CD4-positive, alpha-beta T cell treated with Interleukin-21 for 1 hour (primary cell): ENCODE data around the gene ACLY.
"Not testable (repeated sequence)": the region's sequence is repeated elsewhere in the genome, so short reads cannot be mapped to it uniquely, and the experiment has no call there.

Experiments used
- DNase-seq: peaks from one replicate; pipeline ENCODE4 v3.0.0-alpha.2; 2020

The ACLY gene

GRCh38 chr17:41869426-41869825 is 49.3 kb downstream of the ACLY start:
- no peak for DNase-seq

GRCh38 chr17:41868568-41868967 is 50.2 kb downstream of the ACLY start:
- DNase-seq: no peak

DNA sequence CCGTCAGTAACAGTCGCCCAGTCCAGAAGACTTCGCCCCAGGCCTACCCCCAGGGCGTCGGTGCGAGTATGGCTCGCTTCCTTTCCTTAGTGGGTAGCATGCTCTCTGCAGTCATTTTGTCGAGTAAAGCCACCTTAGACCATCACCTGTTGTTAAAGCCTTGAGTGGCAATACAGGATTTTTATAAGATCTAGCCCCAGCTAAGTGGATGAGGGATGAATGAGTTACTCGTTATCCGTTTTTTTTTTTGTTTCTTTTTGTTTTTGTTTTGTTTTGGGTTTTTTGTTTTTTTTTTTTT is 53.2 kb downstream of the ACLY start:
- DNase-seq: no peak

- DNase-seq: peak; percentile 88
Observed at GRCh38 chr17:41864836-41865595, 53.7 kb downstream of the ACLY start, which contains the start of gene KLHL11. Gene KLHL11 (minus strand): TSS chr17:41865423. CDS start chr17:41865370, 53 bp downstream.

DNA sequence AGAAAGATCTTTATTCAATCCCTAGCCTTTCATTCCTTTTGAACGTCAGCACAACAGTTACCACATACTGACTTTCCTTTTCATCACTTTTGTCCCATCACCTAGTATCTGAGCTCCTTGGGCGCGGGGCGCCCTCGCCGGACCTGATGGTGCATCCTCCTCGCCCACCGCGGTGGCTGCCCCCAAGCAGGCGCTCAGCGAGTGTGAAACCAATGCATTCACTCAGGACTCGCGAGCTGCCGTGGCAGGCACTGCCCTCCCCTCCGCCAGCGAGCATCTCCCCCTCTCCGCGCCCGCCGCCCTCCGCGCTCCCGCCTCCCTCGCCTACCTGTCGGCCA is 54.3 kb downstream of the ACLY start:
- no peak for DNase-seq

DNA sequence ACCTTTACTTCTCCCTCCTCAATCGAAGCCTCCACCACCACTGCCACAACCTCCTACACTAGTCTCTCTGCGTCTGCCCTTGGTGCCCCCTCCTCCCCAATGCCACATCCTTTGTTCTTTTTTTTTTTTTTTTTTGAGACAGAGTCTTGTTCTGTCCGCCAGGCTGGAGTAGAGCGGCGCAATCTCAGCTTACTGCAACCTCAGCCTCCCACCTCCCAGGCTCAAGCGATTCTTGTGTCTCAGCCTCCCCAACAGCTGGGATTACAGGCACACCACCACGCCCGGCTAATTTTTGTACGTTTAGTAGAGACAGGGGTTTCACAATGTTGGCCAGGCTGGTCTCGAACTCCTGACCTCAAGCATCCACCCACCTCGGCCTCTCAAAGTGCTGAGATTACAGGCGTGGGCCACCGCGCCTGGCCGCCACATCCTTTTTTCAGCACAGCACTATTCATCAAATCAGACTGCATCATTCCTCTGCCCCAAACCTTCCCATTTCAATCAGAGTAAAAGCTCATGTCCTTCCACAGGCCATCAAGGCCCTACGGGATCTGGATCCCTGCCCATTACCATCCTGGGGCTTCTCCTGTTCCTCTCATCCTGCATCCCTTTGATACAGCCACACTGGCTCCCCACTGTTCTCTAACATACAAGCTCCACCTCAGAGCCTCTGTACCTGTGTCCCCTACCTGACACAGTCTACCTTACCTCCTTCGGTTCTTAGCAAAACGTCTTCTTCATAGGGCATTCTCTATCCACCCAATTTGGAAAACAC is 55.5 kb downstream of the ACLY start:
- DNase-seq: peak; percentile 22

GRCh38 chr17:41860254-41860931 is 58.4 kb downstream of the ACLY start:
- DNase-seq: no peak

DNA sequence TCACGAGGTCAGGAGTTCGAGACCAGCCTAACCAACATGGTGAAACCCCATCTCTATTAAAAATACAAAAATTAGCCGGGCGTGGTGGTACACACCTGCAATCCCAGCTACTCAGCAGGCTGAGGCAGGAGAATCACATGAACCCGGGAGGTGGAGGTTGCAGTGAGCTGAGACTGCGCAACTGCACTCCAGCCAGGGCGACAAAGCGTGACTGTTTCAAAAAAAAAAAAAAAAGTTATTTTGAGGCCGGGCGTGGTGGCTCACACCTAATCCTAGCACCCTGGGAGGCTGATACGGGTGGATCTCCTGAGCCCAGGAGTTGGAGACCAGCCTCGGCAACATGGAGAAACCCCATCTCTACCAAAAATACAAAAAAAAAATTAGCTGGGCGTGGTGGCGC is 67.4 kb downstream of the ACLY start:
- not testable (repeated sequence) for DNase-seq

DNA sequence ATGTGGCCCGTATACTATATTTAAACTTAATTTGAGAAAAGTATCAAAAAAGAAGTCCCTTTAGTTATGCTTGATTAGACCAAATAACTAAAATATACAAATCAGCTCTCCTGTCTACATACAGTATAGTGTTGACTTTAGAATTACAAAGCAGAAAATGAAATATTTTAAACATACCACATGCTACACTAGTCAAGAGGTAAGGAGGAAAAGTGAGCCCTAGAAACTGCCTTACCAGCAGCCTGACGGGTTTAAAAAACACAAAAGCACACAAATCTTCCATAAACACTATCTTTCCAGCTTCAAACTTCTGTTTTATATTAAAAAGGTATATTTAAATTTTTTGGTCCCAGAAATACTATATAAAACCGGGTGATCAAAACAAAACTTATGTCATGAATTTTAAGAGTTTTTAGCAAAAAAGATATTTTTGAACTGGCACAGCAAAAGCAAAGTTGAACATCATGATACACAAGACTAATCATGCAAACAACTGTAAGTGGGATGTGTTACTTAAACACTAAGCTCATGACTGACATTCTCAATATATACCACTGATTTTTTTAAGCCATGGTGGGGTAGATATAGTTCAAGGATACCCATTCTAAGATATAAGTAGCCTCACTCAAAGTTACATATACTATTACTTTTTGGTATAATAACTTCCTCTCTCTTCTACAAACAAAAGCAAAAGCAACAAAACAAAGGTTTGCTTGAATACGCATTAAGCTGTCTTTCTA is 69.3 kb downstream of the ACLY start:
- DNase-seq: no peak

DNA sequence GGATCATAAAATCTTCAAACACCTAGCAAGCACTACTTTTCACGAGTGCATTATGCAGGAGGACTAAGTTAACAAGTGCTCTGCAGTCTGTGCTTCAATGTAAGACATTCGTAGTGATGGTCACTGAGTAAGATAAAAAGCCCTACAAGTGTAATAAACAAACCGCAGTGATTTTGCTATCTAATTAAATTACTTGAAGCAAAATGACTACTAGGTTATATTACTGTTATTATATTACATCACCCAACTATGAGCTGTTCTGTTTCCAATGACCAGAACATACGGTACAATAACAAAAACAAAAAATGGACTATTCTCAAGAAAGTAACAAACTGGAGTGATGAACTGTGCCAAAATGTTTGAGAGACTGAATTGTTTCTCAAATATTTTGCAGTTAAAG is 70.0 kb downstream of the ACLY start:
- no peak for DNase-seq

DNA sequence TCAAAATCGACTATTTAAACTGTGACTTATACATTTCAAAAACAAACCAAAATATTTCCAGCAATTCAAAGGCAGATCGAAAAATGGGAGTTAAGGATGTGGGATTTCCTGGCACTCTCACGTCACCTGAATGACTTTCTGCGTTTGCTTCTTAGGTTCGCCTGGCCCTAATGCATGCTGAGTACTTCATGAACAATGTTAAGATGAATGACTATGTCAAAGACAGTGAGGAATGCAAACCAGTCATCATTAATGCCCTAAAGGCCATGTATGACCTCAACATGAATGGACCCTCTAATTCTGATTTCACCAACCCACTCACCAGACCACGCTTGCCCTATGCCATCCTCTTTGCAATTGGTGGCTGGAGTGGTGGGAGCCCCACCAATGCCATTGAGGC is 73.8 kb downstream of the ACLY start:
- no peak for DNase-seq

- DNase-seq: not testable (repeated sequence)
Observed at GRCh38 chr17:41840781-41841180, 78.0 kb downstream of the ACLY start.

DNA sequence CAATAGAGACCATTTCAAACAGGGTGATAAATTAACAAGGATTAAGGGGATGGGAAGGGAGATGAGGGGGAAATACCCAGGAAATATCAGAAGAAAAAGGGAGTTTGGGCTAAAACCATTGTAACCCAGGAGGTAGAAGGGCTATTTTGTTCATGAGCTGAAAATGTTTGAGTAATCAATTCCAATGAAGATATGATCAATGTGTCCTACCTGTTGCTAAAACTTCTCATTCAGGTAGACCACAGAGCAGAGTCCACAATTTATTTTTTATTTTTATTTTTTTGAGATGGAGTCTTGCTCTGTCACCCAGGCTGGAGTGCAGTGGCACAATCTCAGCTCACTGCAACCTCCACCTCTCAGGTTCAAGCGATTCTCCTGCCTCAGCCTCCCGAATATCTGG is 79.3 kb downstream of the ACLY start:
- not testable (repeated sequence) for DNase-seq

DNA sequence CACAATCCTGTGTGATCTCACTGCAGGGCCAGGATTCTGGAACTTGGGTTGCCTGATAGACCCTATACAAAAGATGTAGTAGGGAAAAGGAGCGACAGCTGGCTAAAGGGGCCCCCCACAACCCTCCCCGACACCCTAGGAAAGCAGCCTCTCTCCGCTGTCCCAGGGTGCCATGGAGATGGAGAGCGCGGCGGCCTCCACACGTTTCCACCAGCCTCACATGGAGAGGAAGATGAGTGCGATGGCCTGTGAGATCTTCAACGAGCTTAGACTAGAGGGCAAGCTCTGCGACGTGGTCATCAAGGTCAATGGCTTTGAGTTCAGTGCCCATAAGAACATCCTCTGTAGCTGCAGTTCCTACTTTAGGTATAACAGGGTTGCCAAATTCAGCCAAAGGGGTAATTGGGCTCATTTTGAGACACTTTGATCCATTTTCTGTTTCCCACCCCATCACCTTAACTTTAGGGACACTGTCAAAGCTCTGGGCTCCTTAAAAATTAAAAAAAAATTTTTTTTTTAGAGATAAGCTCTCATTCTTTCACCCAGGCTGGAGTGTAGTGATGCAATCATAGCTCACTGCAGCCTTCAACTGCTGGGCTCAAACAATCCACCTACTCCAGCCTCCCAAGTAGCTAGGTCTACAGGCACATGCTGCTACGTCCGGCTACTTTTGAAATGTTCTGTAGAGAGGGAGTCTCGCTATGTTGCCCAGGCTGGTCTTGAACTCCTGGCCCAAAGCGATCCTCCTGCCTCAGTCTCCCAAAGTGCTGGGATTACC is 80.8 kb downstream of the ACLY start, which contains the start of gene KLHL10:
TSS of gene KLHL10 (plus strand) at position 65 of the 778 bp plus-strand sequence. CDS start at position 173, 108 bp downstream.
- no peak for DNase-seq

DNA sequence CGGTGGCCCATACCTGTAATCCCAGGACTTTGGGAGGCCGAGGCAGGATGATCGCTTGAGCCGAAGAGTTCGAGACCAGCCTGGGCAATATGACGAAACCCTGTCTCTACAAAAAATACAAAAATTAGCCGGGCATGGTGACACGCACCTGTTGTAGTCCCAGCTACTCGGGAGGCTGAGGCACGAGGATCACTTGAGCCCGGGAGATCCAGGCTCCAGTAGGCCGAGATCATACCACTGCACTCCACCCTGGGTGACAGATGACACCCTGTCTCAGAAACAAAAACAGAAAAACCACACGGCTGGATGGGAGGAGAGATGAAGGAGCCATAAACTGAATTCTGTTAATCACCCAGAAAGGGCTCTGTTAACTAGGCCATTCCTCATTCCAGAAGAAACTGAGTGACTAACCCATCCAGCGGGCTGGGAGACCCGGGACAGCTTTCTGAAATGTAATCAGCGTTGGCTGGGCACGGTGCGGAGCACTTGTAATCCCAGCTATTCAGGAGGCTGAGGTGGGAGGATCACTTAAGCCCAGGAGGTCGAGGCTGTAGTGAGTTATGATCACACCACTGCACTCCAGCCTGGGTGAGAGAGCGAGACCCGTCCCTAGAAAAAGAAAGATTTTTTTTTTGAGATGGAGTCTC is 82.1 kb downstream of the ACLY start:
- no peak for DNase-seq

DNA sequence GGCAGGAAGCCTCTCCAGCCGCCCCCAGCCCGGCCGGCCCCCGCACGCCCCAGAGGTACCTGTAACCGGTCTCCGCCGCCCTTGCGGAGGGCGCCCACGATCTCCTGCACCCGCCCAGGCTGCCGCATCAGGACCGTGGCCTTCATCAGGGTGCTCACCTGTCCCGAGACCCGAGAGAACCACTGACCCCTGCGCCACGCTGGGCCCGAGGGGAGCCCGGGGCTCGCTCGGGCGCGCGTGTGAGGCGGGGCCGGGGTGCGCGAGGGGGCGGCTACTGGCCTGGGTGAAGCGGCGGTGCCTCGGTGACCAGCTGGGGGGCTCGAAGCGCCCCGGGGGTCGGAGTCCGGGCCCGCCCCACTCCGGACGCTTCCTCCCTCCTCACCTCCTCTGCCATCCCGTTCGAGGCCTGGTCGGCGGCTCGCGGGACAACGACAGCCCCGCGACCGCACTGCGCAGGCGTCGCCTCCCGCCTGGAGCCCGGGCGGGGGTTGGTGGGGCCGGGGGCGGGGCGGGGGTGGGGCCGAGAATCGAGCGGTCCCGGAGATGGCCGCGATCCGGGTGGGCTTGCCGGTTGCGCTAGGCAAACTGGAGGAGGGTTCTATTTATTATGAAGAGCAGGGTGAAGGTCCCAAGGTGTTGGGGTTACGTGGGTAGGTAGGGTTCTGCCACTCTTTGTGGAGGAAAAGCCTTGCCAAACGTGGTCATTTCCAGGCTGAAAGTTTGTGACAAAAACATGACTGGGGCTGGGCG is 82.8 kb downstream of the ACLY start, which contains the start of gene NT5C3B:
TSS of gene NT5C3B (minus strand) at position 433 of the 750 bp plus-strand sequence. CDS start at position 394, 39 bp downstream.
- peak; percentile 48 for DNase-seq

DNA sequence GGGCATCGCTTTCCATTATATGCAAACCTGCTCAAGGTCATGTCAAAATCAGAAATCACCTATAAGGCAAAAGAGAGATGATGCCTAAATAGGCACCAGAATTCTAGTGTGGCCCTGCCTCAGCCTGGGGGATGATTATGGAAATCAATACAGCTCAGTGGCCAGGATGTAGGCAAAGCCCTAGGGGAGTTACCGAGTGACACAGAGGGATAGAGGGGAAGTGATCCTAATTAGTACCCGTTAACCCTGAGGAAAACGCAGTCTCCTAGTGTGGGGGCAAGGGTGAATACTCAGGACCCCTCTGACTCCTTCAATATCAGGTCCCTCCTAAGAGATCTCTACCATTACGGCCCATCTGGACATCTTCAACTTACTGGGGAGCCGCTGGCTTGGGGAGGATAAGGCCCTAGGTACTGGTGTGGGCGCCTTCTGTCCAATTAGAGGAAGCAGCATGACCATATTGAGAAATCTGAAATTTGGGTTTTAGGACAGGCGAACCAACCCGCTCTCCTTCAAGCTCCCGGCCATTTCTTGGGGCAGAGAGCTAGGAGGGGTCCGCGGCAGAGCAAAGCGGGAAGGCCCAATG is 83.4 kb downstream of the ACLY start:
- DNase-seq: peak; percentile 1

GRCh38 chr17:41829961-41830360 is 88.8 kb downstream of the ACLY start:
- DNase-seq: not testable (repeated sequence)

DNA sequence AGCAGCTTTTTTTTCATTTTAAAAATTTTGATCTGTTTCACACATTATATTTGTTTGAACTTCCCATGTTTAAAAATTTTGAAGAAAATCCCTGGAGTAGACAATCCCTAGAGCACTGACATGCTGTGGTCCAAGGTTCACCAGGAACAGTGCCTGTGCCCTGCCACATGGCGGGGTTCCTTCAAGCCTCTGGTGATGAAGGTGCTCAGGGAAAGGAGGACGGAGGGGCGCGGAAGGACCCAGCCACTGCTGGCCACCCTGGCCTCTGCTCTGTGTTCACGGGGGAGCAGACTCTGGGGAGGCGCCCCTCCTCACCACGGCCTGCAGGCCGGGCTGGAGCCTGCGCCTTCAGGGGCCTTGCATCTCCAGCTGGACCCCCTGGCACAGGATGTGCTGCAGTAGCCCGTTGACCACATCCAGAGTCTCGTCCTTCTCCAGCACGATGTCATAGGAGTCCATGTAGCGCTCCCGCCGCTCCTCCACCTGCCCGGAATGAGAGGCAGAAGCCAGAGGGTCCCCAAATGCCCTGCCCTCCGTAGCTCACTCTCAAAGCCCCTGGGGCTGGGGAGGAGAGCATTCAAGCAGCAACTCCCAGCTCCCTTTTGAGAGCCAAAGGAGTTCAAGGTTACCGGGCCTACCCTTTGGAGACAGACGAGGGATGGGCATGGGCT is 93.4 kb downstream of the ACLY start:
- no peak for DNase-seq

DNA sequence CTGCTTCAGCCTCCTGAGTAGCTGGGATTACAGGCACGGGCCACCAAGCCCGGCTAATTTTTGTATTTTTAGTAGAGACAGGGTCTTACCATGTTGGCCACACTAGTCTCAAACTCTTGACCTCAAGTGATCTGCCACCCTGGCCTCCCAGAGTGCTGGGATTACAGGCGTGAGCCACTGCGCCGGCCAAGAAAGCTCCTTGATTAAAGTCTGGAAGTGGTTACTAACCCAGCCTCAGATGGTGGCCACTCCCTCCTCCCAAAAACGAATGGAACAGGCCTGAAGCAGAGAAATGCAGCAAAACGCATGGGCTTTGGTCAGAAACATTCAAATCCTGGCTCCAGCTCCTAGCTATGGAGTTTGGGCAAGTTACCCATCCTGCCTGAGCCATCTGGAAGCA is 94.7 kb downstream of the ACLY start:
- no peak for DNase-seq
